ENCODE measurements around the gene C1GALT1. TPM values are rescaled to one million over a fixed set of nuclear protein-coding genes. Genes with fewer than 3 reads are reported as not detected.
"Not testable (repeated sequence)": the region's sequence is repeated elsewhere in the genome, so short reads cannot be mapped to it uniquely, and the experiment has no call there.

C1GALT1 gene
- total RNA-seq, 1 experiment from 2014 or later, result 106 TPM

GRCh38 chr7:7188742-7189141, 6.4 kb downstream of the C1GALT1 start:
- no peak overlapping the region for H3K4me3 Mint-ChIP-seq
- ChIA-PET CTCF (no interaction called here), POLR2A (interaction anchor here (2.4 kb wide), 1 partner anchor 13 kb away, joined by 6 read pairs; no protein-coding TSS in a partner anchor)
- TF ChIP-seq PRRX2 (CRISPR knock-in tag; IDR thresholded peaks at IDR 0.05) (no peak), TP53 (CRISPR knock-in tag; IDR thresholded peaks at IDR 0.05) (no peak), FOXP1 (CRISPR knock-in tag; IDR thresholded peaks at IDR 0.05; ENCODE audit: borderline replicate concordance) (no peak), ESRRA (CRISPR knock-in tag; IDR thresholded peaks at IDR 0.05; ENCODE audit: borderline replicate concordance) (no peak), HMGA2 (CRISPR knock-in tag; IDR thresholded peaks at IDR 0.05) (no peak), NR2C2 (CRISPR knock-in tag; IDR thresholded peaks at IDR 0.05) (no peak)
- TF ChIP-seq, protein P1, sequence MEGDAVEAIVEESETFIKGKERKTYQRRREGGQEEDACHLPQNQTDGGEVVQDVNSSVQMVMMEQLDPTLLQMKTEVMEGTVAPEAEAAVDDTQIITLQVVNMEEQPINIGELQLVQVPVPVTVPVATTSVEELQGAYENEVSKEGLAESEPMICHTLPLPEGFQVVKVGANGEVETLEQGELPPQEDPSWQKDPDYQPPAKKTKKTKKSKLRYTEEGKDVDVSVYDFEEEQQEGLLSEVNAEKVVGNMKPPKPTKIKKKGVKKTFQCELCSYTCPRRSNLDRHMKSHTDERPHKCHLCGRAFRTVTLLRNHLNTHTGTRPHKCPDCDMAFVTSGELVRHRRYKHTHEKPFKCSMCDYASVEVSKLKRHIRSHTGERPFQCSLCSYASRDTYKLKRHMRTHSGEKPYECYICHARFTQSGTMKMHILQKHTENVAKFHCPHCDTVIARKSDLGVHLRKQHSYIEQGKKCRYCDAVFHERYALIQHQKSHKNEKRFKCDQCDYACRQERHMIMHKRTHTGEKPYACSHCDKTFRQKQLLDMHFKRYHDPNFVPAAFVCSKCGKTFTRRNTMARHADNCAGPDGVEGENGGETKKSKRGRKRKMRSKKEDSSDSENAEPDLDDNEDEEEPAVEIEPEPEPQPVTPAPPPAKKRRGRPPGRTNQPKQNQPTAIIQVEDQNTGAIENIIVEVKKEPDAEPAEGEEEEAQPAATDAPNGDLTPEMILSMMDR (IDR thresholded peaks at IDR 0.05), result no peak
- TF ChIP-seq, protein P2, sequence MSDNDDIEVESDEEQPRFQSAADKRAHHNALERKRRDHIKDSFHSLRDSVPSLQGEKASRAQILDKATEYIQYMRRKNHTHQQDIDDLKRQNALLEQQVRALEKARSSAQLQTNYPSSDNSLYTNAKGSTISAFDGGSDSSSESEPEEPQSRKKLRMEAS (CRISPR knock-in tag; IDR thresholded peaks at IDR 0.05), result no peak
- TF ChIP-seq, protein P3, sequence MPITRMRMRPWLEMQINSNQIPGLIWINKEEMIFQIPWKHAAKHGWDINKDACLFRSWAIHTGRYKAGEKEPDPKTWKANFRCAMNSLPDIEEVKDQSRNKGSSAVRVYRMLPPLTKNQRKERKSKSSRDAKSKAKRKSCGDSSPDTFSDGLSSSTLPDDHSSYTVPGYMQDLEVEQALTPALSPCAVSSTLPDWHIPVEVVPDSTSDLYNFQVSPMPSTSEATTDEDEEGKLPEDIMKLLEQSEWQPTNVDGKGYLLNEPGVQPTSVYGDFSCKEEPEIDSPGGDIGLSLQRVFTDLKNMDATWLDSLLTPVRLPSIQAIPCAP (CRISPR knock-in tag; IDR thresholded peaks at IDR 0.05), result no peak
- DNase-seq (ENCODE audit: low spot score), result no peak
- ATAC-seq, result no peak
- H3K4me1 Mint-ChIP-seq, result peaks cover 27% of the 10 kb centered on the region
- no peaks in the 10 kb centered on the region for H3K27me3 Mint-ChIP-seq (ENCODE audit: low read depth)
- peaks cover 16% of the 10 kb centered on the region for H3K9me3 Mint-ChIP-seq
- H3K27ac Mint-ChIP-seq, result no peak overlapping the region
- peaks cover 33% of the 10 kb centered on the region for H3K36me3 Mint-ChIP-seq

DNA sequence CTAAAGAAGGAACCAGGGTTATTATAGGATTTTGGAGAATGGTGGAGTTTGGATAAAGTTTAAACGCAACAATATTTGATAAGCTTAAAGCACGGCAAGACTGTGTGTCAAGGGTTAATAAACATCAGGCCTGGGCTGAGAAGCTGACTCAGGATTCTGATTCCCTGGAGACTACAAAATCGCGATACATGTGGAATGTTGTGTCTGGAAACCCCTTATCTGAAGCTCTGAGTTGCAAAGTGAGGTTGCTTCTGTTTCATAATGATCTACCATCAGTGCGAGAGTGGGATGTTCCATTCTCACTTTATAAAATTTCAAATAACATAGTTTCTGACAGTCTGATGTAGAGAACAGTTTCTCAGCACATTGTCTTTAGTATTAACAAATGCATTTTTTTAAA, 7.8 kb downstream of the C1GALT1 start:
- H3K36me3 Mint-ChIP-seq, result peaks cover 35% of the 10 kb centered on the region
- TF ChIP-seq, protein P4, sequence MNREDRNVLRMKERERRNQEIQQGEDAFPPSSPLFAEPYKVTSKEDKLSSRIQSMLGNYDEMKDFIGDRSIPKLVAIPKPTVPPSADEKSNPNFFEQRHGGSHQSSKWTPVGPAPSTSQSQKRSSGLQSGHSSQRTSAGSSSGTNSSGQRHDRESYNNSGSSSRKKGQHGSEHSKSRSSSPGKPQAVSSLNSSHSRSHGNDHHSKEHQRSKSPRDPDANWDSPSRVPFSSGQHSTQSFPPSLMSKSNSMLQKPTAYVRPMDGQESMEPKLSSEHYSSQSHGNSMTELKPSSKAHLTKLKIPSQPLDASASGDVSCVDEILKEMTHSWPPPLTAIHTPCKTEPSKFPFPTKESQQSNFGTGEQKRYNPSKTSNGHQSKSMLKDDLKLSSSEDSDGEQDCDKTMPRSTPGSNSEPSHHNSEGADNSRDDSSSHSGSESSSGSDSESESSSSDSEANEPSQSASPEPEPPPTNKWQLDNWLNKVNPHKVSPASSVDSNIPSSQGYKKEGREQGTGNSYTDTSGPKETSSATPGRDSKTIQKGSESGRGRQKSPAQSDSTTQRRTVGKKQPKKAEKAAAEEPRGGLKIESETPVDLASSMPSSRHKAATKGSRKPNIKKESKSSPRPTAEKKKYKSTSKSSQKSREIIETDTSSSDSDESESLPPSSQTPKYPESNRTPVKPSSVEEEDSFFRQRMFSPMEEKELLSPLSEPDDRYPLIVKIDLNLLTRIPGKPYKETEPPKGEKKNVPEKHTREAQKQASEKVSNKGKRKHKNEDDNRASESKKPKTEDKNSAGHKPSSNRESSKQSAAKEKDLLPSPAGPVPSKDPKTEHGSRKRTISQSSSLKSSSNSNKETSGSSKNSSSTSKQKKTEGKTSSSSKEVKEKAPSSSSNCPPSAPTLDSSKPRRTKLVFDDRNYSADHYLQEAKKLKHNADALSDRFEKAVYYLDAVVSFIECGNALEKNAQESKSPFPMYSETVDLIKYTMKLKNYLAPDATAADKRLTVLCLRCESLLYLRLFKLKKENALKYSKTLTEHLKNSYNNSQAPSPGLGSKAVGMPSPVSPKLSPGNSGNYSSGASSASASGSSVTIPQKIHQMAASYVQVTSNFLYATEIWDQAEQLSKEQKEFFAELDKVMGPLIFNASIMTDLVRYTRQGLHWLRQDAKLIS (CRISPR knock-in tag; IDR thresholded peaks at IDR 0.05; ENCODE audit: borderline replicate concordance), result no peak
- TF ChIP-seq, protein P5, sequence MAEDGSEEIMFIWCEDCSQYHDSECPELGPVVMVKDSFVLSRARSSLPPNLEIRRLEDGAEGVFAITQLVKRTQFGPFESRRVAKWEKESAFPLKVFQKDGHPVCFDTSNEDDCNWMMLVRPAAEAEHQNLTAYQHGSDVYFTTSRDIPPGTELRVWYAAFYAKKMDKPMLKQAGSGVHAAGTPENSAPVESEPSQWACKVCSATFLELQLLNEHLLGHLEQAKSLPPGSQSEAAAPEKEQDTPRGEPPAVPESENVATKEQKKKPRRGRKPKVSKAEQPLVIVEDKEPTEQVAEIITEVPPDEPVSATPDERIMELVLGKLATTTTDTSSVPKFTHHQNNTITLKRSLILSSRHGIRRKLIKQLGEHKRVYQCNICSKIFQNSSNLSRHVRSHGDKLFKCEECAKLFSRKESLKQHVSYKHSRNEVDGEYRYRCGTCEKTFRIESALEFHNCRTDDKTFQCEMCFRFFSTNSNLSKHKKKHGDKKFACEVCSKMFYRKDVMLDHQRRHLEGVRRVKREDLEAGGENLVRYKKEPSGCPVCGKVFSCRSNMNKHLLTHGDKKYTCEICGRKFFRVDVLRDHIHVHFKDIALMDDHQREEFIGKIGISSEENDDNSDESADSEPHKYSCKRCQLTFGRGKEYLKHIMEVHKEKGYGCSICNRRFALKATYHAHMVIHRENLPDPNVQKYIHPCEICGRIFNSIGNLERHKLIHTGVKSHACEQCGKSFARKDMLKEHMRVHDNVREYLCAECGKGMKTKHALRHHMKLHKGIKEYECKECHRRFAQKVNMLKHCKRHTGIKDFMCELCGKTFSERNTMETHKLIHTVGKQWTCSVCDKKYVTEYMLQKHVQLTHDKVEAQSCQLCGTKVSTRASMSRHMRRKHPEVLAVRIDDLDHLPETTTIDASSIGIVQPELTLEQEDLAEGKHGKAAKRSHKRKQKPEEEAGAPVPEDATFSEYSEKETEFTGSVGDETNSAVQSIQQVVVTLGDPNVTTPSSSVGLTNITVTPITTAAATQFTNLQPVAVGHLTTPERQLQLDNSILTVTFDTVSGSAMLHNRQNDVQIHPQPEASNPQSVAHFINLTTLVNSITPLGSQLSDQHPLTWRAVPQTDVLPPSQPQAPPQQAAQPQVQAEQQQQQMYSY (CRISPR knock-in tag; IDR thresholded peaks at IDR 0.05), result no peak
- peaks cover 41% of the 10 kb centered on the region for H3K4me1 Mint-ChIP-seq
- H3K27me3 Mint-ChIP-seq (ENCODE audit: low read depth), result no peaks in the 10 kb centered on the region
- CTCF ChIA-PET, result interaction anchor here (0.6 kb wide), 1 partner anchor 16 kb away, joined by 3 read pairs; no protein-coding TSS in a partner anchor
- H3K4me3 Mint-ChIP-seq, result peak overlapping the region; percentile 8
- POLR2A ChIA-PET, result interaction anchor here (0.5 to 2.4 kb wide), 4 partner anchors 8 to 1227 kb away, joined by 3 to 6 read pairs (median 3); no protein-coding TSS in a partner anchor
- peak overlapping the region; percentile 69 for H3K27ac Mint-ChIP-seq
- H3K9me3 Mint-ChIP-seq, result peaks cover 18% of the 10 kb centered on the region
- no peak for DNase-seq (ENCODE audit: low spot score)
- ATAC-seq, result no peak; the same call in 1 of the 2 replicates

- Mint-ChIP-seq H3K4me3 (no peak overlapping the region), H3K4me1 (peaks cover 47% of the 10 kb centered on the region), H3K27me3 (ENCODE audit: low read depth) (no peaks in the 10 kb centered on the region), H3K27ac (no peak overlapping the region), H3K9me3 (peaks cover 24% of the 10 kb centered on the region), H3K36me3 (peaks cover 39% of the 10 kb centered on the region)
- ATAC-seq (no peak), DNase-seq (ENCODE audit: low spot score) (no peak)
- ChIA-PET CTCF (no interaction called here), POLR2A (no interaction called here)
- TF ChIP-seq ESRRA (CRISPR knock-in tag; IDR thresholded peaks at IDR 0.05; ENCODE audit: borderline replicate concordance), result no peak
- TF ChIP-seq GTF2I (CRISPR knock-in tag; conservative IDR thresholded peaks at IDR 0.05), result no peak
Observed at GRCh38 chr7:7191137-7191536, 8.8 kb downstream of the C1GALT1 start.

- H3K4me3 Mint-ChIP-seq; ATAC-seq; CTCF ChIA-PET; DNase-seq (ENCODE audit: low spot score); H3K27me3 Mint-ChIP-seq (ENCODE audit: low read depth): not testable (repeated sequence)
- Mint-ChIP-seq H3K36me3 (peaks cover 52% of the 10 kb centered on the region), H3K27ac (peak overlapping the region; percentile 38), H3K9me3 (peaks cover 35% of the 10 kb centered on the region), H3K4me1 (peaks cover 56% of the 10 kb centered on the region)
- POLR2A ChIA-PET, result interaction anchor here (0.6 kb wide), 1 partner anchor 103 kb away, joined by 4 read pairs; no protein-coding TSS in a partner anchor
Observed at GRCh38 chr7:7192798-7193788, 10.7 kb downstream of the C1GALT1 start.

GRCh38 chr7:7199592-7199991, 17.2 kb downstream of the C1GALT1 start:
- H3K27me3 Mint-ChIP-seq (ENCODE audit: low read depth); DNase-seq (ENCODE audit: low spot score); ATAC-seq; POLR2A ChIA-PET; CTCF ChIA-PET; H3K4me3 Mint-ChIP-seq: not testable (repeated sequence)
- Mint-ChIP-seq H3K9me3 (peaks cover 37% of the 10 kb centered on the region), H3K36me3 (peaks cover 51% of the 10 kb centered on the region), H3K27ac (peak overlapping the region; percentile 95), H3K4me1 (peaks cover 81% of the 10 kb centered on the region)

Data from WTC11 (cell line).